D341Med (cell line): ENCODE measurements around the gene CTU2.

Experiments used
- DNase-seq: peaks from one replicate; pipeline ENCODE4 v3.0.0; 2012; ENCODE audit warnings: low spot score

CTU2 gene

DNA sequence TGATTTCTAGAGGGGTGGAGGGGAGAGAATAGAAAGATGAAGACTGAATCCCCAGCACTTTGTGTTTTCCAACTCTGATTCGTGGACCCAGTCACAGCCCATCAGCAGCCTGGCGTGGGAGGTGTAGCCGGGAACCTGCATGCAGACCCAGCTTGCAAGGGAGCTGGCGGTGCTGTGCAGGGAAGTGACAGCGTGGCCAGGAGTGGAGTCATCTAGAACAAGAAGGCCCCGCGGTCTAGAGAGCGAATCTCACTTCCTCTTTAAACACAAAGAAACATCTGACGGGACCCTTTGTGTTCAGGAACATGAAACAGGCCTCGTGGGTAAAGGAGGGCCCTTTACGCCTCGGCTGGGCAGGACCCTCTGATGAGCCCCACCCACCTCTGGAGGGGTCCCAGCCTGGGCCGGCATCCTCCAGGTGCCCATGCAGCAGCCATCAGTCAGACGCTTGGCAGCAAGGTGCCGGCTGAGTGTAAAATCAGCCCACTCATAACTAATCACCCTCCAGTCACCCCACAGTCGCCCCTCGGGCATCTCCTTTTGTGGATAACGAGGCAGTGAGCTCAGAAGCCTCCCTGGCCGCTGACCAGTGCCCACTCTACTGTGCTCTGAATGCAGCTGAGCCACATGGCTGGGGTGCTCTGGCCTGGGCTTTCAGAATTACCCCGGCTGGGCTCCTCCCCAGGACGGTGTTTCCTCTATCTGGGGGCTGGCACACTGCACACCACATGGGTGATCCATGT lies 24.4 kb upstream of the CTU2 start:
- DNase-seq: no peak

DNA sequence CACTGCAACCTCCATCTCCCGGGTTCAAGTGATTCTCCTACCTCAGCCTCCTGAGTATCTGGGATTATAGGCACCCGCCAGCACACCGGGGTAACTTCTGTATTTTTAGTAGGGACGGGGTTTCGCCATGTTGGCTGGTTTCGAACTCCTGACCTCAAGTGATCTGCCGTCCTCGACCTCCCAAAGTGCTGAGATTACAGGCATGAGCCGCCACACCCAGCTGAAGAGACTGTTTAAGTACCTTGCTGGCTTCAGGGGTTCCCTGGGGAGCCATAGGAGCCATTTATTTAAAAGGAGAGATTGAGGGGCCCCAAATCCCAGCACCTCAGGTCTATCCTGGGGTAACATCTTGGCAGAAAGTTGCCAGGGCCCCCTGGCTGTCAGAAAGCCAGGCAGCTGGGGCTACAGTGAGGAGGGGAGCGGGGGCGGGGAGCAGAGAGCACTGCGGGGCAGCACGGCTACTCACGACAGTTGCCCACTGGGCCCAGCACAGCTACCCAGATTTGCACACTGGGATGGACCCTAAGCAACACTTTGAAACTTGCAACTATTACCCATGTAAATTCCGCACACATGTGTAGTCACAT lies 21.6 kb upstream of the CTU2 start:
- DNase-seq: no peak

DNA sequence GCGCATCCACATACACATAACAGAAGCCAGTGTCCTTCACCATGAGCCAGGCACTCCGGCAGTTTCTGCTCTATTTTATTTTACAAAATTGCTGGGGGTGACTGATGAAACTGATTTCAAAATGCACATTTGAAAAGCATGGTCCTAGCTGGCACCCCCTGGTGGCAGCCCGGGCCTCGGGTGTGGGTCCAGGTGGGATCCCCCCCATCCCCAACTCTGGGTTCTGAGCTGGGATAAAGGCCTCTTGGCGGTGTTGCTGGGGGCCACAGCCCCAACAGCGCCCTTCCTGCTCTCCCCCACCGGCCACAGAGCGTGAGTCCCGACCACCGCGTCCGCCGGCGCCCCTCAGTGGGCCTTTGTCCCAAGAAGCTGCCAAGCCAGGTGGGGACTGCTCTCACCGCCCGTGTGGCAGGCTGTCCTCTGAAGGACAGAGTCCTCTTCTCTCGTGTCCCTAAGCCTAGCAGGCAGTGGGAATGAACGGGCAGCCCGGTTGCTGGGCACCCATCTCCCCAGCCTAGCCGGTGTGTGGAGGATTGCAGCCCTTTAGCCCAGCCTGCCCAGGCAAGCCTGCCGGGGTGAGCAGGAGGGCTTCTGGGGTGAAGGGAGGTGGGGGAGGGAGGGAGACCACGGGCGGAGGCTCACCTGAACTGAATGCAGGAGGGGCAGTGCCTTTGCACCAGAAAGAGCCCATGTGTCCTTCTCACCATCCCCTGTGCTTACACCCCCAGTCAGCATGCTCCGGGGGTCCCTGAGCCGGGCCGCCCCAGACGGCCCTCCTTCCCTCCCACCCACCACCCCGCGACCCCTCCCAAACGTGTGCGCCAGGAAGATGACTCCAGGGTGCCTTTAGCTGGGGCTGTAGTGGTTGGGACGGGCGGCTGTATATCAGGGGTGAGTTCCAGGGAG lies 20.9 kb upstream of the CTU2 start:
- DNase-seq: peak; percentile 64

DNA sequence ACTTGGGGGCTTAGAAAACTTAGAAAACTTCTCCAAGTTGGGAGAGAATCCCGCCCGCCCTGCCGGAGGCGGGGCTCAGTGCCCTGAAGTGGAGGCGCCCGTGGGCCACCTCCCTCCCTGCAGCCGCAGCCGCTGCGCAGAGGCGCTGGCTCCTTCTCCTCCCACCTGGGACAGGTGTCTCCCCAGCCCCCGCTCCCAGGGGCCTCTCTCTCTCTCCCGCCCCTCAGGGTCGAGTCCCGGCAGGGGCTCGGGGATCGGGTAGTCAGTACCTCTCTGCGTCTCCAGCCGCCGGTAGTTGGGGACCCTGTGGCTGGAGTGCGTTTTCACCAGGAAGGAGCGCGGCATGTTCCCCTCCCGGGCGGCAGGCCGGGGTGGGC lies 20.3 kb upstream of the CTU2 start:
- no peak for DNase-seq

DNA sequence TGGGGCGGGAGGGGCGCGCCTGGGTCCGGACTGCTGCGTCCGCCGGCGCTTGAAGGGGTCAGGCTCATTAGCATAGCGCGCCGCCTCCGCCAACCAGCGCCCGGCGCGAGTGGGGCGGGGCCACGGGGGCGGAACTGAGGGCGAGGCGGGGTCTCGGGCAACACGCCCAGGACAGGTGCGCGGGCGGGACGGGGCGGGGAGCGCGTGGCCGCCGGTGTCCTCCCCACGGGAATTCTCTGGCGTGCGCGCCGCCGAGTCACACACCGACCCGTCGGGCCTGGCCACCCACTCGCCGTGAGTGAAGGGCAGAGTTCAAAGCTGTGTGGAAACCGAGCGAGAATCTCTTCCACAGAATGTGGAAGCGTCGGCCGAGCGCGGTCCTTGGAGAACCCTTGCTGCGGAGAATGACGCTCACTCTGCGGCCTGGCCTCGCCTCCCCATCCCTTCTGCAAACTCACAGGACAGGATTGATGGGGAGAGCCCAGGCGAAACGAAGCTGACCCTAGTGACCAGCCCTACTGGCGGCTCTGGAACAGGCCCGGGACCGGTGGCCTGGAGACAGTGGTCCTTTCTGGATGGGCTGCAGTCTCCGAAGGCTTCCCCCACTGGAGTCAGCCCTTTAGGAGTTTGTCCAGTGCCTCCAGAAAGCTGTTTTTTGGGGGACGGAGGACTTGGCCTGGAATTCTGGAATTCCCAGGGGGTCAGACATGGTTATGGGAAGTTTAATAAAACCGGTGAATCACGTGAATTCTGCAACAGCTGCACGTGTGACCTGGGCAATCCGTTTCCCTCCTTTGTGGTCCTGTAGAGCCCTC lies 19.7 kb upstream of the CTU2 start, which contains the start of gene SNAI3:
Gene SNAI3 (minus strand): TSS at position 69 of the 815 bp plus-strand sequence. CDS start 101 bp downstream, outside the sequence.
- DNase-seq: peak; percentile 95

DNA sequence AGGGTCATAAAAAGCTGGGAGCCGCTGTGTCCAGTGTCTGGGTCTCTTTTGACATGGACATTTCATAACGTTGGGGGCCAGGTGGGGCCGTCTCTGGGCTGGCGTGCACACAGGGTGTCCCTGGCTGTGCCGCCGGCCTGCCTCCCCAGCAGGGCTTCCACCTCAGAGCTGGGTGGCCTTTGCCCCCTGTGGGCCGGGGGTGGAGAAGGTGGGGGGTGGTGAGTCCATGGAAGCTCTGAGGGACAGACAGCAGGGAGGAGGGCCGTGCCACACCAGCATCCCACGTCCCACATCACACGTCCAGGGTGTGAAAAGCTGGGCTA lies 19.1 kb upstream of the CTU2 start:
- no peak for DNase-seq

DNA sequence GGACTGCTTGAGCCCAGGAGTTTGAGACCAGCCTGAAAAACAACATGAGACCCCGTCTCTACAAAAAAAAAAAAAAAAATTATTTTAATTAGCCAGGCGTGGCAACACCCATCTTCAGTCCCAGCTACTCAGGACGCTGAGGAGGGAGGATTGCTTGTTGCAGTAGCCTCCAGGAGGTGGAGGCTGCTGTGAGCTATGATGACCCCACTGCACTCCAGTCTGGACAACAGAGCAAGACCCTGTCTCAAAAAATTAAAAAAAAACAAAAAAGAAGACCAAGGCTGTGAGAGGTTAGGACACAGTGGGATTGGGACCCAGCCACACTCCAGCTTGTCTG lies 18.7 kb upstream of the CTU2 start:
- DNase-seq: no peak

DNA sequence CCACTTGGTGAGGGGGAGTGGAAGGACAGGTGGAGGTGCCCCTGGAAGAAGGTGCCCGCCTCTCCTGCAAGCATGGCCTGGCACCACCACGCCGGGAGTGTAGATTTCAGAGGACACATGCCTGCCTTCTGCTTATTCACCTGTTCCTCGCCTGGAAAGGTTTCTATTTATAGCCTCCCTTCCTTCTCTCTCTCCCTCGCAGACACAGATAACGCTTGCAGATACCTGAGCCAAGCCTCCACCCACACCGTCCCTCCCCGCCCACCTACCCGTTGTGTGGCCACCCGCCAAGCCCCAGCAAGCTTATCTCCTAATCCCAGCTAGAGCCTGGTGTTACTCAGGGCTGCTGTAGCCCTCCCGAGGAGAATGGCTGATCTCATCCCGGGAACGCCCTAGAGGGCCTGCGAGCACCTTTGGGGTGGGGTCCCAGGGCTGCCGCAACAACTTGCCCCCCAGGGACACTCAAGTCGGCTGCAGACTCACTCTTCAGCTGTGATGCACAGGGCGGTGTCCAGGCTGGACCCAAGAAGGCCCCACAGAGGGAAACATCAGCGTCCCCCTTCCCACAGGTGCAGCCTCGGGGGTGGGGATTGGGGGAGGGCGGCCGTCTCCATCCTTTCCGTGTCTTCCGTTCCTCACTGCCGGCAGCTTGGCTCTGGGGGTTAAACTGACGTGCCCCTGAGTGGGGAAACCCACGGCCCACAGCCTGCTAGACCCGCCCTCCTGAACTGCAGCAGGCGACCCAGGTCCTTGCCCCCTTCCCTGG lies 18.1 kb upstream of the CTU2 start:
- peak; percentile 85 for DNase-seq

DNA sequence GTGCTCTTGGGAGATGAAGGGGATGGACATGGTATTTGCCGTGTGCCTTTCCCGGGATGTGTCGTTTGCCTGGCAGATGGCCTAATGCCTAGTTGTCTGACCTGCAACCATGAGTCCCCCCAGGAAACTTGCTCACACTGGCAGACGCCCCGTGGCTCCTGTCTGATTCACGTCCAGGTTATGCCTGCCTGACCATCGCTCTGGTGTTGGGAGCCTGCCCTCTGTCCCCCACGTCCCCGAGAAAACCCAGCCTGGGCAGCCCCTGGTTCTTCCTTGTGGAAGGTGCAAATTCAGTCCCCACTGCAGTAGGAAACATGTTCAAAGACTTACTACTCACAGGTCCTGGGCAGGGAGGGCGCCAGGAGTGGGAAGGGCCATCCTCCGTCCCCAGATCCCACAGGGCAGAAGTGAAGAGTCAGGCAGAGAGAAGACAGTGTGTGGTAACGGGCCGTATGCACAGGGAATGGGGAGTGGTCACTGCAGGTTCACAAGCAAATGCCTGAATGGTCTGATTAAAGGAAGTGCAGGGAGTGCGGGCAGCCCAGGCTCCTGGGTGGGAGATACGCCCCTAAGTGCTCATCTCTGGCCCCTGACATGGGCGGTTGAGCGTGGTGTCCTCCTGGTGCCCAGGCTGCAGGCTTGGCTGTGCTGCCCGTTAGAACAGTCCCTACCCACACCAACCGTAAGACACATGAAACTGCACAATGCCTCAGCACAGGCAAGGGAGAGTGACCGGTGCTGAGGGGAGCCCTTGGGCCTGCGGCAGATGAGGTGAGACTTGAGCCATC lies 15.8 kb upstream of the CTU2 start:
- DNase-seq: no peak

DNA sequence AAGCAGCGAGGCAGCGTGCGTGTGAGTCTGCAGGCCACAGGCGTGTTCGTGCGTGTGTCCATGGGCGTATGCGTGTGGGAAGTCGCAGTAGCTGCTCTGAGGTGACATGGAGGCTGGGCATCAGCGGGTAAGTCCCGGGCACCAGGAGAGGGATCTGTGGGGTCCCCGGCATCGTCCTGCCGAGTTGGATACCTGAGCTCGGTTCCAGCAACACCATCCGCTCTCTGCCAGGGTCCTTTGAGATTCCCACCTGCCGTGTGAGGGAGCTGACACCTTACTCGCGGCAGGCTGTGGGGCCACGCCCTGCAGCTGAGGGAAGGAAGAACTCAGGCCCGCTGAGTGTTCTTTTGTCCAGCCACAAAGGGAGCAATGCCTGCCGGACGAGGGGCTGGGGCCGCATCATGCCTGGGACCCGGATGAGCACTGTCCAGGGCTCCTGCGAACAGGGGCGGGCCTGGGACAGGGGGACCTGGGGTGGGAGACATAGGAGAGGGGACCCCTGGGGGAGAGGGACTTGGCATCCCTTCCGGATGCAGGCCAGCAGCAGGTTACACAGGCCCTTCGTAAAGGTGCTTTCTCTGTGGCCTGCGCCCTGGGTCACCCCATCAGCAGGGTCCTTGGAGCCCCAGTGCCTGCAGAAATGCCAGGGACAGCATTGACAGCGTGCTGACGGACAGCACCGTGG lies 15.0 kb upstream of the CTU2 start:
- DNase-seq: no peak

DNA sequence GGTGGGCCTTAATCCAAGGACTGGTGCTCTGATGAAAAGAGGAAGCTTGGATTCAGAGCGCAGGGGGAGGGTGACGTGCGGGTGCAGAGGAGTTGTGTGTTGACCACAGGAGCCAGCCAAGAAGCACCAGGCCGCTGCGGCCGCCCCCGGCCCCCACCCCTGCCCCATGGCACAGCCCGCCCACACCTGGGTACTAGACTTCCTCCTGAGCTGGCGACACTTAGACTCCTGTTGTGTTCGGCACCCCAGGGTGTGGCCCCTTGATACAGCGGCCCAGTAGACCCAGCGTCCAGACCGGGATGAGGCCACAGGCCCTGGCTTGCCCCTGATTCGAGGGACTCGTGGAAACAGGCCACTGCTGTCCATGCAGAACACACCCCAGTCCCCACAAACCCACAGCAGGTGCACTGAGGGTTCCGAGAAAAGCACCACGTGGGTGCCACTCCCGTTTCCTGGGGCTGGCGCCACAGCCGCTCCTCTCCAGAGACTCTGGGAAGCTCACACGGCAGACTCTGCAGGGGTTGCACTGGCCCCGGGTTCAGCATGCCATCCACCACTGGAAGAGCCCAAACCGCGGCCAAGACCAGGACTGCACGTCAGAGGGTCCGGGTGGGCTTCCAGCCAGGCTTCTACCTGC lies 14.3 kb upstream of the CTU2 start:
- no peak for DNase-seq

DNA sequence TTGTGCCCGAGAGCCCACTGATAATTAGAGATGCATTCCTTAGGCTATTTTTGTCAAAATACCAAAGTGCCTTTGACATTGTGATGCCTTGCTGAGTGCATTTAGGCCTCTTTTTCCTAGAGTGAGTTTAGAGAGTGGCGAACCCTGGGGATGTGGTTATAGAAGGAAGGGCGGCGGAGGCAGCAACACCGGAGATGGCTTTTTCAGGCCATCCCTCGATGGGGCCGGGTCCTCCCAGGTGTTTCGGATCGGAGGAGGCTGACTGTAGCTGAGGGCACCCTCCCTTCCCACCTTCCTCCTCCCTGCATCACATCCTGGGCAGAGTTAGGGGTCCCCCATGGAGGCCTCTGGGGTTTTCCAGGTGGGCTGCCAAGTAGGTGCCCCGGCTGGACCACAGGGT lies 13.4 kb upstream of the CTU2 start:
- DNase-seq: no peak

DNA sequence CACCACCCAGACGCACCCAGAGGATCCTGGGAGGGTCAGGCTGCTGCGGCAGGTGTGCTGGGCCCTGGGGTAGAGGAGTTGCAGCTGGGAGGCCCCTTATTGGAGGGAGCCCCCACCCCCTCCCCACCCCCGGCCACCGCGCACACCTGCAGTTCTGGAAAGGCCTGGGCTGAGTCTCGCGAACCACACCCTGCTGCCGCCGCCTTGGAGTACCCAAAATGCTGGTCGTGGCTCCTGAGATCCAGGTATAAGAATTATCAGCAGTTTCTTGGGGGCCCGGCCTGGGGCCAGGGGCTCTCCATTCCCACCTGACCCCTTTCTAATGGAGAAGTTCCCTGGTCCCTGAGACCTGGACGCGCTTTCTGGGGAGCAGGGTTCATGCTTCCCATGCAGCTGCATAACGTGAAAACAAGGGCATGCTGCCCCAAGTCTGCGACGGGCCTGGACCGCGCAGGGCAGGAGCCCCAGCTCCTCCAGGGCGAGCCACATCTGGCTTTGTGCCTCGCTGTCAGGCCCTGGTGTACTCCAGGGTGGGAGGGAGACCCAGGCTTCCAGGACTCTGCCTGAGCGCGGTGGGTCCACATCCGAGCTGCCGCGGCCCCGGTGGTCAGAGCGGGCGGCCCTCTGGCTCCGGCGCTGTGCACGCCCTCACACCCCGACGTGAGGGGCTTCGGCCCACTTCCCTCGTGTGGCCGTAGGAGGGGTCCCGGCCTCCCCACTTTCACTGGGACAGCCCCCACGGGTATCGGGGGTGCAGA lies 12.7 kb upstream of the CTU2 start:
- no peak for DNase-seq

DNA sequence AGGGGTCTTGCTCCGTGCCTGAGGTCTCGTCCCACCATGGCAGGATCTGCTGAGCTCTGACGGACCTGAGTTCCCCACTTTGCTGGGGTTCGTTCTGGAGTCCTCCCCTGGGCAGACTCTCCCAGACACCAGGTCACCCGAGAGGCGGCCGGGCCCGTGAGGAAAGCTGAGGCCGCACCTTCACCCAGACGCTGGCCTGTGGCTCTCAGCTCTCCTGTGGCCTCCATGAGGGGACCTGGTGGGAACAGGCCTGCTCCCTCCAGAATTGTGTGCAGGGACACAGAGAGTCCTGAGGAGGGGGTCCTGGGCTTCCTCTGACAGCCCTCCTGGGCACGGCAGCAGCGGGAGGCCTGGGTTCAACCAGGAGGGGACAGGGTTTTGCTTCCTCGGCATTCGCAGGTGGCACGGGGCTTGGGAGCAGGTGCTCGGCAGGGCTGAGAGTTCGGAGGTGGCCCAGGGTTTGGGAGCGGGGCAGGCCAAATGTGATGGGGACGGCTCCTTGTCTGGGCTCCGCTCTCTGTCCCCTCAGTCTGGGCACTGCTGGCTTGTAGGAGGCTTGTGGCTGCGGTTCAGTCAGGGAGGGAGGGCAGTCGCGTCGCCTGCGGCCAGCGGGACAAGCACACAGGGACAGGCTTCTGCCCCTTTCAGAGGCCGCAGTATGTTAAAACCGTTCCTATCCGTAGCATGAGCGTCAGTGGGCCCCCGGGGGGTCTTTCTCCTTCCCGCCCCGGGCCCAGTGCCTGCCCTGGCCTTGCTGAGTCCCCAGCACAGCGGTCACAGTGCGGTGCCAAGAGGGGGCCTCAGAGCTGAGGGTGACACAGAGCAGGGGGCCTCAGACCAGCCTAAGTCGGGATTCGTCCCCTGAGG lies 11.8 kb upstream of the CTU2 start:
- DNase-seq: no peak

DNA sequence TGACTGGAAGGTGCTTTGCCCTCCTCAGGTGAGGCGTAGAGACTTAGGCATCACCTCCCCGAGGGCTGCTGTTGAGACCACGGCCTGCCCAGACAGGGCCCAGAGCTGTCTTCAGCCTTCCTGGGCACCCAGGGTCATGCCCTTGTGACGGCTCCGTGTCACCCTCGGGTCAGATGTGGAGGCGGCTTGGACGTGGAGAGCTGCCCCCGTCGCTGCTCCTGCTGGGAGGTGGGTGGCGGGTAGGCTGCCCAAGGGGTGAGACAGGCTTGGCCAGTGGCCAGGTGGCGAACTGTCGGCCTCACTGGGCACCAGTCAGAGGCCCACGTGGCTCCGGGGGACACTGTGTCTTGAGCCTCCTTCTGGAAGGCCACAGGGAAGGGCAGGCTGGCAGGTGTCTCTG lies 11.1 kb upstream of the CTU2 start:
- no peak for DNase-seq

DNA sequence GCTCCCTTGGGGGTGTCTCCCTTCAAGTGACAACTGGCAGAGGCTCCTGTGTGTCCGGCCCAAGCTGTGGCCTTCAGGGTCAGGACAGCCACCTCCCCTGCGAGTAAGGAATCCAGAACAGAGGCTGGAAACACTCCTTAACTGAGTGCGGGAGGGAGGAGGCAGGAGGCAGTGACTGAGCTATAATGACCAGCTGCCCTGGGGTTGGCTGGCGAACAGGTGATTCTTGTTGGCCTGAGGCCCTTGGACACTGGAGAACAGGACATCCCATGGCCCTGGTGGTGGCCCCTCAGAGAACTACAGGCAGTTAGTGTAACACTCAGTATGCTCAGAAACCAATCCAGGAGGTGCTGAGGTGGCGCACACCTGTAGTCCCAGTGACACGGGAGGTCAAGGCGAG lies 10.6 kb upstream of the CTU2 start:
- no peak for DNase-seq

DNA sequence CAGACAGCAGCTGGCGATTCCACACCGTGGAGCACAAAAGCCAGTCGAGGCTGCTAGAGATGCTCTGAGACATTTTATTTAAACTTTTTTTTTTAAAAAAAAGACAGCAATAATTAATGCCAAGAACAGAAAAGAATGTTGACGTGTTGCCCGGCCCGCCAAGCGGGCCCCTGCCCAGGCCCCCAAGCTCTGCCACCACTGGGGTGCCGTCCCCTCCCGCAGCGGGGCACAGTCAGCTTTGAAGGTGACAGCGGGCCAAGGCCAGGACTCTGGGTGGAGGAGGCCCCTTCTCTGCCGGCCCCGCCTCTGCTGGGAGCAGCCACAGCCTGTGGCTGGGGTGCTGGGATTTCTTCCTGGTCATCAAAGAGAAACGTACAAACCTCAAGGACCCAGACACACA lies 9.9 kb upstream of the CTU2 start:
- DNase-seq: no peak
